ENCODE data around the gene MBD3L4.

DNA sequence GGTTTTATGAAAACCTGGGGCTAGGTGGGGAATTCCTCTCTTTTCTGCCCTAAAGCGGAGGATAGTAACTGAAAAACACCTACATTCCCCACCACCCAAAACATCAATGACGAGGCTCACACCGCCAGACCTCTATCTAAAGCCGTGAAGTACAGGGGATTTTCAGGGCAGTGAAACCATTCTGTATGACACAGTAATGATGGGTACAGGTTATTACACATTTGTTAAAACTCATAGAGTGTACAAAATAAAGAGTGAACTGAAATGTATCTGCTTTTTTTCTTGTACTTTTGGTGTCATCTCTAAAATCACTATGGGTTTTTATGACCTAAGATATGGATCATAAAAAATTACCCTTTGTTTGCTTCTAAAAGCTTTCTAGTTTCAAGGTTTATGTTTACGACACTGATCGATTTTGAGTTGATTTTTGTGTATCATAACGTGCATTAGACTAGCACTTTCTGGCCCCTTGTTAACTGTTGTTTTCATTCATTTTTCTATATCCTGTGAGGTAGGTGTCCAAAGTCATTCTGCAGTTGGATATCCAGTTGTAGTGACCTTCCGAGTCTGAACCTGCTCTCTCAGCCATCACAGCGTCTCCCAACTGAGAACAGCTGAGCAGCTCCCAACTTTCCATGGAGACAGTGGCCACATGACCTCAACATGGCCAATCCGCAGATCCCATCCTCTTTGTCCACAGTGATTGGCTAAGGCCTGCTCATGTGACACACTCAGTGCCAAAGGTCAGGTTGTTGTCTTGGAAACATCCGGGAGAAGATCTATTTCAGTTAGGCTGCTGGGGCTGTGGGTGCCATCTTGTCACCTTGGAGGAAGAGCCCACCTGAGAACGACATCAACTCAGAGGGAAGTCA lies 29.0 kb downstream of the MBD3L4 start:
- TF ChIP-seq, protein P1, sequence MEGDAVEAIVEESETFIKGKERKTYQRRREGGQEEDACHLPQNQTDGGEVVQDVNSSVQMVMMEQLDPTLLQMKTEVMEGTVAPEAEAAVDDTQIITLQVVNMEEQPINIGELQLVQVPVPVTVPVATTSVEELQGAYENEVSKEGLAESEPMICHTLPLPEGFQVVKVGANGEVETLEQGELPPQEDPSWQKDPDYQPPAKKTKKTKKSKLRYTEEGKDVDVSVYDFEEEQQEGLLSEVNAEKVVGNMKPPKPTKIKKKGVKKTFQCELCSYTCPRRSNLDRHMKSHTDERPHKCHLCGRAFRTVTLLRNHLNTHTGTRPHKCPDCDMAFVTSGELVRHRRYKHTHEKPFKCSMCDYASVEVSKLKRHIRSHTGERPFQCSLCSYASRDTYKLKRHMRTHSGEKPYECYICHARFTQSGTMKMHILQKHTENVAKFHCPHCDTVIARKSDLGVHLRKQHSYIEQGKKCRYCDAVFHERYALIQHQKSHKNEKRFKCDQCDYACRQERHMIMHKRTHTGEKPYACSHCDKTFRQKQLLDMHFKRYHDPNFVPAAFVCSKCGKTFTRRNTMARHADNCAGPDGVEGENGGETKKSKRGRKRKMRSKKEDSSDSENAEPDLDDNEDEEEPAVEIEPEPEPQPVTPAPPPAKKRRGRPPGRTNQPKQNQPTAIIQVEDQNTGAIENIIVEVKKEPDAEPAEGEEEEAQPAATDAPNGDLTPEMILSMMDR (conservative IDR thresholded peaks at IDR 0.05; ENCODE audit: low read length), result no peak
- no peak for TF ChIP-seq EZH2phosphoT487 (IDR thresholded peaks at IDR 0.05; ENCODE audit: borderline replicate concordance, low read depth, low read length)

All from OCI-LY7 (cell line).